ENCODE data around the gene GGCX. TPM values are rescaled to one million over a fixed set of nuclear protein-coding genes. Genes with fewer than 3 reads are reported as not detected.
A peak's percentile ranks its signal among the peaks of the same experiment; 100 is the strongest.
"Not testable (repeated sequence)": the region's sequence is repeated elsewhere in the genome, so short reads cannot be mapped to it uniquely, and the experiment has no call there.

The GGCX gene
- polyA plus RNA-seq, 3 donors: 34.9 to 47.7 (median 47.2) TPM

GRCh38 chr2:85544915-85545779 is 16.1 kb downstream of the GGCX start:
- not testable (repeated sequence) for DNase-seq

- DNase-seq: not testable (repeated sequence)
Observed at GRCh38 chr2:85544254-85544691, 17.0 kb downstream of the GGCX start.

- no peak for DNase-seq
Observed at GRCh38 chr2:85542777-85543176, 18.5 kb downstream of the GGCX start.

GRCh38 chr2:85541753-85542457 is 19.4 kb downstream of the GGCX start:
- no peak for DNase-seq

GRCh38 chr2:85541262-85541661 is 20.0 kb downstream of the GGCX start:
- DNase-seq: no peak

- no peak for DNase-seq
Observed at GRCh38 chr2:85540133-85540648, 21.1 kb downstream of the GGCX start.

GRCh38 chr2:85539361-85540132 is 21.7 kb downstream of the GGCX start:
- DNase-seq: peak; percentile 73

- peak; percentile 96 for DNase-seq
Observed at GRCh38 chr2:85538507-85539360, 22.6 kb downstream of the GGCX start, which contains the start of gene MAT2A. TSS of gene MAT2A (plus strand) at chr2:85539168. CDS start at chr2:85539288, 120 bp downstream.

- peak; percentile 57 for DNase-seq
Observed at GRCh38 chr2:85537600-85538506, 23.4 kb downstream of the GGCX start.

GRCh38 chr2:85536479-85536878 is 24.8 kb downstream of the GGCX start:
- no peak for DNase-seq

GRCh38 chr2:85534881-85535280 is 26.4 kb downstream of the GGCX start:
- DNase-seq: no peak

GRCh38 chr2:85534099-85534498 is 27.2 kb downstream of the GGCX start:
- no peak for DNase-seq

- DNase-seq: no peak
Observed at GRCh38 chr2:85531589-85531988, 29.7 kb downstream of the GGCX start.

GRCh38 chr2:85529809-85530208 is 31.5 kb downstream of the GGCX start:
- no peak for DNase-seq

- no peak for DNase-seq
Observed at GRCh38 chr2:85528355-85528754, 32.9 kb downstream of the GGCX start.

- no peak for DNase-seq
Observed at GRCh38 chr2:85527787-85528186, 33.5 kb downstream of the GGCX start.

GRCh38 chr2:85525567-85525966 is 35.7 kb downstream of the GGCX start:
- no peak for DNase-seq

GRCh38 chr2:85525029-85525428 is 36.3 kb downstream of the GGCX start:
- DNase-seq: no peak

GRCh38 chr2:85524336-85524908 is 36.9 kb downstream of the GGCX start:
- no peak for DNase-seq

Data from renal pelvis (tissue), 4 donors.